GM12878 (cell line): ENCODE measurements around the gene KIAA1217. TPM values are rescaled to one million over a fixed set of nuclear protein-coding genes. Genes with fewer than 3 reads are reported as not detected.

Experiments
- ATAC-seq: fragments of 200-7000 bp; cut with Tn5 transposase; 3 replicates; pipeline ENCODE4 v1.9.1; 2020; ENCODE audit warnings: mild to moderate bottlenecking, moderate library complexity
- BruUV-seq: library from RNA; stranded (reverse); fragments of 400-500 nt; replicated peaks from 2 replicates; lab custom pipeline; 2021; lab: Mats Ljungman, UMichigan
- CTCF ChIA-PET: fragments of 300-600 bp; sonication (Branson Sonifier 250); formaldehyde crosslinking; extraction: SDS; loops from one replicate; lab custom pipeline; 2021; ENCODE audit warnings: inconsistent platforms; lab: Yijun Ruan, JAX
- POLR2A ChIA-PET: fragments of 350-600 bp; formaldehyde crosslinking; extraction: SDS; loops from one replicate; lab custom pipeline; 2021; ENCODE audit warnings: inconsistent platforms; lab: Charles Lee
- RAD21 ChIA-PET: fragments of 300-600 bp; sonication (Branson Sonifier 250); formaldehyde crosslinking; loops from one replicate; lab custom pipeline; 2023; ENCODE audit warnings: antibody characterized with exemption; ENCODE audit not compliant: unreplicated experiment; lab: Charles Lee
- SMC1A ChIA-PET: fragments of 300-600 bp; sonication (Branson Sonifier 250); formaldehyde crosslinking; loops from one replicate; lab custom pipeline; 2023; ENCODE audit not compliant: unreplicated experiment, uncharacterized antibody; lab: Charles Lee
- DNase-seq: peaks from one replicate; pipeline ENCODE4 v3.0.0-alpha.2; 2011; ENCODE audit warnings: low read depth, low spot score
- FAIRE-seq: peaks from 3 replicates; lab custom pipeline; 2011; peaks lifted over from hg19 to GRCh38; lab: Jason Lieb, UNC
- H2AFZ ChIP-seq: 2 replicates; pipeline ENCODE4 v1.6.0; 2011; ENCODE audit warnings: low read depth, low read length, control low read depth; ENCODE audit not compliant: control insufficient read depth
- H3K27ac ChIP-seq: 2 replicates; pipeline ENCODE4 v1.5.1; 2011; ENCODE audit warnings: control low read depth; ENCODE audit not compliant: control insufficient read depth, insufficient read depth
- H3K27me3 ChIP-seq, 2 experiments: replicated peaks in 1 of 2; 2 replicates each; pipeline versions ENCODE4 v1.6.0 to v1.6.1; 2011; ENCODE audit warnings: low read length in 1 of 2; ENCODE audit not compliant: control insufficient read depth in 2 of 2, insufficient read depth in 2 of 2
- H3K36me3 ChIP-seq, 2 experiments: 2 replicates each; pipeline ENCODE4 v1.5.1; 2011; ENCODE audit warnings: low read length in 1 of 2; ENCODE audit not compliant: control insufficient read depth in 2 of 2, insufficient read depth in 2 of 2
- H3K4me1 ChIP-seq: 2 replicates; pipeline ENCODE4 v1.6.1; 2011; ENCODE audit warnings: mild to moderate bottlenecking, low read length, moderate library complexity, mixed read lengths; ENCODE audit not compliant: control insufficient read depth, insufficient read depth
- H3K4me2 ChIP-seq: 2 replicates; pipeline ENCODE4 v1.6.0; 2011; ENCODE audit warnings: control low read depth; ENCODE audit not compliant: control insufficient read depth, insufficient read depth
- H3K4me3 ChIP-seq: fragments of 200-600 bp; sonication (generic); 2 replicates; pipeline ENCODE4 v1.5.1; 2016
- H3K79me2 ChIP-seq: 2 replicates; pipeline ENCODE4 v1.6.0; 2011; ENCODE audit warnings: low read length; ENCODE audit not compliant: control insufficient read depth, insufficient read depth
- H3K9ac ChIP-seq: 2 replicates; pipeline ENCODE4 v1.8.0; 2011; ENCODE audit warnings: low read length, control low read depth, mixed read lengths; ENCODE audit not compliant: control insufficient read depth, insufficient read depth
- H3K9me3 ChIP-seq: replicated peaks from 3 replicates; pipeline ENCODE4 v1.5.1; 2011; ENCODE audit warnings: mild to moderate bottlenecking, low read length; ENCODE audit not compliant: control insufficient read depth, insufficient read depth
- H4K20me1 ChIP-seq: 2 replicates; pipeline ENCODE4 v1.6.0; 2011; ENCODE audit not compliant: control insufficient read depth, insufficient read depth
- CHD2 ChIP-seq: IDR thresholded peaks from 2 replicates; pipeline ENCODE4 v1.6.1; 2011; ENCODE audit warnings: low read depth, low read length, improper control_type of control experiment, borderline replicate concordance
- CHD4 ChIP-seq: fragments of 200-600 bp; sonication (generic); IDR thresholded peaks from 2 replicates; pipeline ENCODE4 v1.6.1; 2016; ENCODE audit warnings: mild to moderate bottlenecking
- POLR2AphosphoS5 ChIP-seq: IDR thresholded peaks from 2 replicates; pipeline ENCODE4 v1.6.1; 2011; ENCODE audit warnings: mild to moderate bottlenecking, low read length, inconsistent platforms
- RAD51 ChIP-seq: fragments of 450-650 bp; IDR thresholded peaks from 2 replicates; pipeline ENCODE4 v1.6.1; 2016; ENCODE audit warnings: moderate library complexity, mild to moderate bottlenecking, inconsistent platforms
- SPI1 ChIP-seq: IDR thresholded peaks from 2 replicates; pipeline ENCODE4 v1.6.1; 2011; ENCODE audit warnings: low read depth, mild to moderate bottlenecking, low read length, moderate library complexity, borderline replicate concordance; ENCODE audit not compliant: insufficient read depth
- TCF3 ChIP-seq: IDR thresholded peaks from 2 replicates; pipeline ENCODE4 v1.6.1; 2012; ENCODE audit warnings: low read depth, mild to moderate bottlenecking, low read length, borderline replicate concordance; ENCODE audit not compliant: insufficient read depth
- WGBS: methylation state at CpG from one replicate; pipeline ENCODE4 v1.1.6; 2016; ENCODE audit warnings: low lambda C conversion rate; ENCODE audit not compliant: insufficient replicate concordance, insufficient coverage; ENCODE audit errors: missing lambda C conversion rate; 5-methylcytosine and 5-hydroxymethylcytosine counted together
- in situ Hi-C: fragments of 300-500 bp; cut with MboI; formaldehyde crosslinking; loops from 9 replicates; pipeline ENCODE4 v1.14.3; 2018; ENCODE audit warnings: mixed read lengths
- intact Hi-C: fragments of 100-400 bp; cut with micrococcal nuclease; formaldehyde crosslinking; loops from one replicate; pipeline ENCODE4 v1.14.2; 2022; ENCODE audit not compliant: unreplicated experiment
- polyA plus RNA-seq, 11 experiments: library from polyadenylated mRNA; depleted of rRNA in 4 of 11; unstranded in 6 of 11; stranded (reverse) in 5 of 11; fragments of >200 nt; fragmentation: Nextera tagmentation in 4 of 11; fragmentation: Illumina TruSeq in 1 of 11; extraction: Ambion mirVana in 4 of 11; extraction: Trizol in 1 of 11; gene quantifications; 1 replicate in 1 of 11; 2 replicates in 10 of 11; pipeline versions ENCODE4 v1.2.1 to v1.2.3, GENCODE V29; 2011 to 2016; ENCODE audit warnings: inconsistent platforms in 2 of 11, missing spikeins in 2 of 11, low read depth in 1 of 11
- total RNA-seq, 4 experiments: library from RNA; depleted of rRNA in 3 of 4; stranded (reverse); fragments of >200 nt in 3 of 4; fragmentation: Illumina TruSeq in 1 of 4; extraction: Trizol in 1 of 4; gene quantifications; 2 replicates each; pipeline versions ENCODE4 v1.2.1 to v1.2.3, GENCODE V29; 2013 to 2021

Gene KIAA1217
- total and polyA plus RNA-seq, 10 of the 15 experiments (the other 5 are each of a cell fraction or from before 2014, with no cell fraction given): 0.57 to 3.8 (median 2.1) TPM

DNA sequence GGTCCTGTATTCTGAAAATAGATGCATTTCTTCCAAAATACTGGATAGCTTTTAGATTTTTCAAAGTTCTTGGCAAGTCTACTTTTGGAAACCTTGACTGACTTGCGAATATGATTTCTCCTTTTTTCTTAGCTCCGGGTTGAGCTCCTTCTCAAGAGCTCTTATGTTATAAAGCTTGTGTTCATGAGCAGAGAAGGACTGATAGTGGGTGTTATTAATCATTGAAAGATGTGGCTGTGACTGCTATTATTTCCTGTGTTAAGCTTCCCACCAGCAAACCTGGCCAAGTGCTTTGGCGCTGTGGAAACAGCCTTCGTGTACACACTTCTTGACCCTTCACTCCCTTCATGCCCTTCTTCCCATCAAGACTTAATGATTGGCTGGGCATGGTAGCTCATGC is 98.2 kb downstream of the KIAA1217 start:
- intact Hi-C loops: no loop called here
- no peak overlapping the region for H3K4me3 ChIP-seq
- CTCF ChIA-PET: interaction anchor here (0.8 to 4.5 kb wide), 3 partner anchors 10 to 212 kb away, joined by 3 to 19 read pairs (median 4); no protein-coding TSS in a partner anchor
- no peak for DNase-seq
- H4K20me1 ChIP-seq: no peaks in the 10 kb centered on the region
- no peak overlapping the region for H3K9ac ChIP-seq
- POLR2A ChIA-PET: interaction anchor here (1.5 to 1.7 kb wide), 2 partner anchors 10 to 12 kb away, joined by 3 to 4 read pairs; no protein-coding TSS in a partner anchor
- BruUV-seq: no TSS peak
- RAD21 ChIA-PET: no interaction called here
- no peaks in the 10 kb centered on the region for H3K36me3 ChIP-seq
- in situ Hi-C loops: no loop called here
- no peaks in the 10 kb centered on the region for H3K9me3 ChIP-seq
- WGBS: 62% methylated on average over 4 of the region's 4 CpGs
- no peaks in the 10 kb centered on the region for H3K27me3 ChIP-seq
- FAIRE-seq: no peak
- TF ChIP-seq CHD4: no peak
- no peak for TF ChIP-seq POLR2AphosphoS5
- TF ChIP-seq TCF3: no peak
- TF ChIP-seq CHD2: no peak
- TF ChIP-seq RAD51: no peak
- no peak for TF ChIP-seq SPI1
- SMC1A ChIA-PET: interaction anchor here (0.6 to 1.8 kb wide), 4 partner anchors 17 to 87 kb away, joined by 3 to 5 read pairs (median 4); no protein-coding TSS in a partner anchor
- no peak overlapping the region for H3K27ac ChIP-seq
- no peak overlapping the region for H2AFZ ChIP-seq
- ATAC-seq: no peak
- H3K4me1 ChIP-seq: no peaks in the 10 kb centered on the region
- H3K4me2 ChIP-seq: no peak overlapping the region
- no peaks in the 10 kb centered on the region for H3K79me2 ChIP-seq
